A549 (cell line): ENCODE measurements around the gene FAM241B.

ENCODE experiments used
- BHLHE40 ChIP-seq: IDR thresholded peaks from 2 replicates; pipeline ENCODE4 v1.6.1; 2012; ENCODE audit warnings: low read depth, low read length, inconsistent platforms
- JUNB ChIP-seq: fragments of >200 bp; sonication (Bioruptor Twin); formaldehyde crosslinking; IDR thresholded peaks from 2 replicates; pipeline ENCODE4 v1.6.1; 2016
- MAFK ChIP-seq: fragments of 450-650 bp; IDR thresholded peaks from 2 replicates; pipeline ENCODE4 v1.6.1; 2014; ENCODE audit not compliant: partially characterized antibody
- RAD21 ChIP-seq, 2 experiments: fragments of >200 bp in 1 of 2; sonication (Bioruptor Twin) in 1 of 2; formaldehyde crosslinking in 1 of 2; IDR thresholded peaks in 1 of 2; conservative IDR thresholded peaks in 1 of 2; 2 replicates in 1 of 2; 3 replicates in 1 of 2; pipeline ENCODE4 v1.6.1; 2012 to 2018; ENCODE audit warnings: inconsistent platforms in 1 of 2
- ZNF302 ChIP-seq: fragments of 250-450 bp; sonication (Bioruptor Pico); IDR thresholded peaks from 2 replicates; pipeline ENCODE4 v1.9.0; 2021; ENCODE audit warnings: inconsistent platforms, mild to moderate bottlenecking, moderate library complexity
- TF ChIP-seq, protein P1 (sequence below): fragments of >200 bp; sonication (Bioruptor Twin); formaldehyde crosslinking; IDR thresholded peaks from 3 replicates; pipeline ENCODE4 v1.5.1; 2016
- TF ChIP-seq, protein P2 (sequence below): IDR thresholded peaks from 2 replicates; pipeline ENCODE4 v1.6.1; 2012

DNA sequence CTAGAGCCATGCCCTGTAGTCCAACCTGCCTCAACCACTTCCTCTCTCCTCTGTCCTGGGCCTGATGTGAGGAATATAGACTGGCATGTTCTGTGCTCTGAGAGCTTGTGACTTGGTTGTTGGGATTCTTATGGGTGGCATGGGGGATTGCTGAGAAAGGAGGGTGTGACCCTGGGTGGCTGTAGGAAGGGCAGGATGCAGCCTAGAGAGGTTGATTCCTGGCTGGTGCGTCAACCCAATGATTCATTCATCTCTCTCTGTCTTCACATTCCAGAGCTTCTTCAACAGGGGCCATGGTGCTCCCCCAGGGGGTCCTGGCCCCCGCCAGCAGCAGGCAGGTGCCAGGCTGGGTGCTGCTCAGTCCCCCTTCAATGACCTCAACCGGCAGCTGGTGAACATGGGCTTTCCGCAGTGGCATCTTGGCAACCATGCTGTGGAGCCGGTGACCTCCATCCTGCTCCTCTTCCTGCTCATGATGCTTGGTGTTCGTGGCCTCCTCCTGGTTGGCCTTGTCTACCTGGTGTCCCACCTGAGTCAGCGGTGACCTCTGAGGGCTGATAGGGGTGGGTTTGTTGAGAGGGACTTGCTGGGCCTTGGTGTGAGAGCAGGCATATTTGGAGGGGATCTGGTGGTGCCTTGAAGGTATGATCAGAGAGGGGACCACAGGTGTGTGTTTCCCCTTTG, 2.6 kb downstream of the FAM241B start:
- TF ChIP-seq RAD21 (conservative IDR thresholded peaks at IDR 0.05 in 1 of 2, IDR thresholded peaks at IDR 0.05 in 1 of 2) (no peak), BHLHE40 (no peak), JUNB (no peak), MAFK (no peak), ZNF302 (CRISPR knock-in tag) (no peak)
- TF ChIP-seq, protein P1, sequence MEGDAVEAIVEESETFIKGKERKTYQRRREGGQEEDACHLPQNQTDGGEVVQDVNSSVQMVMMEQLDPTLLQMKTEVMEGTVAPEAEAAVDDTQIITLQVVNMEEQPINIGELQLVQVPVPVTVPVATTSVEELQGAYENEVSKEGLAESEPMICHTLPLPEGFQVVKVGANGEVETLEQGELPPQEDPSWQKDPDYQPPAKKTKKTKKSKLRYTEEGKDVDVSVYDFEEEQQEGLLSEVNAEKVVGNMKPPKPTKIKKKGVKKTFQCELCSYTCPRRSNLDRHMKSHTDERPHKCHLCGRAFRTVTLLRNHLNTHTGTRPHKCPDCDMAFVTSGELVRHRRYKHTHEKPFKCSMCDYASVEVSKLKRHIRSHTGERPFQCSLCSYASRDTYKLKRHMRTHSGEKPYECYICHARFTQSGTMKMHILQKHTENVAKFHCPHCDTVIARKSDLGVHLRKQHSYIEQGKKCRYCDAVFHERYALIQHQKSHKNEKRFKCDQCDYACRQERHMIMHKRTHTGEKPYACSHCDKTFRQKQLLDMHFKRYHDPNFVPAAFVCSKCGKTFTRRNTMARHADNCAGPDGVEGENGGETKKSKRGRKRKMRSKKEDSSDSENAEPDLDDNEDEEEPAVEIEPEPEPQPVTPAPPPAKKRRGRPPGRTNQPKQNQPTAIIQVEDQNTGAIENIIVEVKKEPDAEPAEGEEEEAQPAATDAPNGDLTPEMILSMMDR = no peak
- TF ChIP-seq, protein P2, sequence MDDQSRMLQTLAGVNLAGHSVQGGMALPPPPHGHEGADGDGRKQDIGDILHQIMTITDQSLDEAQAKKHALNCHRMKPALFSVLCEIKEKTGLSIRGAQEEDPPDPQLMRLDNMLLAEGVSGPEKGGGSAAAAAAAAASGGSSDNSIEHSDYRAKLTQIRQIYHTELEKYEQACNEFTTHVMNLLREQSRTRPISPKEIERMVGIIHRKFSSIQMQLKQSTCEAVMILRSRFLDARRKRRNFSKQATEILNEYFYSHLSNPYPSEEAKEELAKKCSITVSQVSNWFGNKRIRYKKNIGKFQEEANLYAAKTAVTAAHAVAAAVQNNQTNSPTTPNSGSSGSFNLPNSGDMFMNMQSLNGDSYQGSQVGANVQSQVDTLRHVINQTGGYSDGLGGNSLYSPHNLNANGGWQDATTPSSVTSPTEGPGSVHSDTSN = no peak
